GM18907 (cell line): ENCODE data around the gene KDM6B.
"Not testable (repeated sequence)": the region's sequence is repeated elsewhere in the genome, so short reads cannot be mapped to it uniquely, and the experiment has no call there.

Source experiments
- ATAC-seq: cut with Tn5 transposase; IDR thresholded peaks from one replicate; pipeline ENCODE4 v1.9.1; 2021; ENCODE audit warnings: mild to moderate bottlenecking, moderate library complexity; ENCODE audit not compliant: unreplicated experiment

The KDM6B gene

DNA sequence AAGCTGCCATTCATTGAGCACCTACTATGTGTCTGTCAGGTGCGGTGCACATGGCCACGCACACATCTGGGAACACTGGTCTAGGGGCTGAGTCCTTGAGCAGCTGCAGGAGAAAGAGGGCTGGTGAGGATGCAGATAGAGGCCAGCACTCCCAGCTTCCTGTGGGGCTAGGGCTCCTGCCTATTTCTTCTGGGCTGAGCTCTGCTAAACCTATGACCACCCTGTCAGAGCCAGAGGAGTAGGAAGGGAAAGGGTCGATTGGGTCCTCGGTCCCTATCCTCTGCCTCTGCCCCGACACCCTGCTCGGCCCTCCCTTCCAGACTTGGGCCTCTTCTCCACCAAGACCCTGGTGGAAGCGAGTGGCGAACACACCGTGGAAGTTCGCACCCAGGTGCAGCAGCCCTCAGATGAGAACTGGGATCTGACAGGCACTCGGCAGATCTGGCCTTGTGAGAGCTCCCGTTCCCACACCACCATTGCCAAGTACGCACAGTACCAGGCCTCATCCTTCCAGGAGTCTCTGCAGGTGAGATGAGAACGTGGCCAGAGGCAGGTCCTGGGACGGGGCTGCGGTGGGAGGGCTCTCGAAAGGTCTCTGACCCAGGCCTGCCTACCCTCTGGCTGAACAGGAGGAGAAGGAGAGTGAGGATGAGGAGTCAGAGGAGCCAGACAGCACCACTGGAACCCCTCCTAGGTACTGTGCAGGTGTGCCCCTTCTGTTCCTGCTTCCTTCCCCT, 16.9 kb downstream of the KDM6B start:
- peak; percentile 10 for ATAC-seq

DNA sequence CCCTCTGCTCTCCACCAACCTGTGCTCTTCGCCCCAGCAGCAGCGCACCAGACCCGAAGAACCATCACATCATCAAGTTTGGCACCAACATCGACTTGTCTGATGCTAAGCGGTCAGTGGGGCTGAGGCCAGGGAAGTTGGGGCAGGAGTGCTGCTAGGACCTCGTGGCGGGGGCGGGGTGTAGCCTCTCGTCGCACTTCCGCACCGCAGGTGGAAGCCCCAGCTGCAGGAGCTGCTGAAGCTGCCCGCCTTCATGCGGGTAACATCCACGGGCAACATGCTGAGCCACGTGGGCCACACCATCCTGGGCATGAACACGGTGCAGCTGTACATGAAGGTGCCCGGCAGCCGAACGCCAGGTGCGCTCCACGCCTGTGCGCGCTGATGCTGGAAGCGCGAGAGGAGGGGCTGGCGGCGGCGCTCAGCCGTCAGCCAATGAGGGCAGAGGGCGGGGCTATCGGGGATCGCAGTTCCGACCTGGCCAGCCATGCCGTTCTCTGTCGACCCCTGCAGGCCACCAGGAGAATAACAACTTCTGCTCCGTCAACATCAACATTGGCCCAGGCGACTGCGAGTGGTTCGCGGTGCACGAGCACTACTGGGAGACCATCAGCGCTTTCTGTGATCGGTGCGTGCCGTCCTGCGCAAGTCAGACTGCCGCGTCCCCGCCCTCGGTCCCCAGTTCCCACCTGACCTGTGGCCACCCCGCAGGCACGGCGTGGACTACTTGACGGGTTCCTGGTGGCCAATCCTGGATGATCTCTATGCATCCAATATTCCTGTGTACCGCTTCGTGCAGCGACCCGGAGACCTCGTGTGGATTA, 17.6 kb downstream of the KDM6B start:
- peak; percentile 60 for ATAC-seq

DNA sequence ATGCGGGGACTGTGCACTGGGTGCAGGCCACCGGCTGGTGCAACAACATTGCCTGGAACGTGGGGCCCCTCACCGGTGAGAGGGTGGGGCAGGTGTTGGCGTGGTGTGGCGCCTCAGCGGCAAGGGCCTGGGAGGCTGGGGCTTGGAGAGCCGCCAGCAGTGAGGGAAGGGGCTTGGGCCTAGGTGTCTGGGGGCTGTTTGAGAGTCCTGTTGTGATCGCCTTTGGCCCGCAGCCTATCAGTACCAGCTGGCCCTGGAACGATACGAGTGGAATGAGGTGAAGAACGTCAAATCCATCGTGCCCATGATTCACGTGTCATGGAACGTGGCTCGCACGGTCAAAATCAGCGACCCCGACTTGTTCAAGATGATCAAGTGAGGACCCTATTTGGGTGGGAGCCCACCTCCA, 18.2 kb downstream of the KDM6B start:
- ATAC-seq: no peak

DNA sequence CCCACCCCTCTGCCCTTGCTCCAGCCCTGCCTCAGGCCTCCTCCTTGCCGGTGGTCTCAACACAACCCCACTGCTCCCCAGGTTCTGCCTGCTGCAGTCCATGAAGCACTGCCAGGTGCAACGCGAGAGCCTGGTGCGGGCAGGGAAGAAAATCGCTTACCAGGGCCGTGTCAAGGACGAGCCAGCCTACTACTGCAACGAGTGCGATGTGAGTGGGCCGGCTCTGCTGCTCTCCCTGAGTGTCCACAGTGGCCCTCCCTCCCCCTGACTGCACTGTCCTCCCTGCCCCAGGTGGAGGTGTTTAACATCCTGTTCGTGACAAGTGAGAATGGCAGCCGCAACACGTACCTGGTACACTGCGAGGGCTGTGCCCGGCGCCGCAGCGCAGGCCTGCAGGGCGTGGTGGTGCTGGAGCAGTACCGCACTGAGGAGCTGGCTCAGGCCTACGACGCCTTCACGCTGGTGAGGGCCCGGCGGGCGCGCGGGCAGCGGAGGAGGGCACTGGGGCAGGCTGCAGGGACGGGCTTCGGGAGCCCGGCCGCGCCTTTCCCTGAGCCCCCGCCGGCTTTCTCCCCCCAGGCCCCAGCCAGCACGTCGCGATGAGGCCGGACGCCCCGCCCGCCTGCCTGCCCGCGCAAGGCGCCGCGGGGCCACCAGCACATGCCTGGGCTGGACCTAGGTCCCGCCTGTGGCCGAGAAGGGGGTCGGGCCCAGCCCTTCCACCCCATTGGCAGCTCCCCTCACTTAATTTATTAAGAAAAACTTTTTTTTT, 19.1 kb downstream of the KDM6B start:
- ATAC-seq: no peak

DNA sequence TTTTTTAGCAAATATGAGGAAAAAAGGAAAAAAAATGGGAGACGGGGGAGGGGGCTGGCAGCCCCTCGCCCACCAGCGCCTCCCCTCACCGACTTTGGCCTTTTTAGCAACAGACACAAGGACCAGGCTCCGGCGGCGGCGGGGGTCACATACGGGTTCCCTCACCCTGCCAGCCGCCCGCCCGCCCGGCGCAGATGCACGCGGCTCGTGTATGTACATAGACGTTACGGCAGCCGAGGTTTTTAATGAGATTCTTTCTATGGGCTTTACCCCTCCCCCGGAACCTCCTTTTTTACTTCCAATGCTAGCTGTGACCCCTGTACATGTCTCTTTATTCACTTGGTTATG, 19.6 kb downstream of the KDM6B start:
- ATAC-seq: no peak

DNA sequence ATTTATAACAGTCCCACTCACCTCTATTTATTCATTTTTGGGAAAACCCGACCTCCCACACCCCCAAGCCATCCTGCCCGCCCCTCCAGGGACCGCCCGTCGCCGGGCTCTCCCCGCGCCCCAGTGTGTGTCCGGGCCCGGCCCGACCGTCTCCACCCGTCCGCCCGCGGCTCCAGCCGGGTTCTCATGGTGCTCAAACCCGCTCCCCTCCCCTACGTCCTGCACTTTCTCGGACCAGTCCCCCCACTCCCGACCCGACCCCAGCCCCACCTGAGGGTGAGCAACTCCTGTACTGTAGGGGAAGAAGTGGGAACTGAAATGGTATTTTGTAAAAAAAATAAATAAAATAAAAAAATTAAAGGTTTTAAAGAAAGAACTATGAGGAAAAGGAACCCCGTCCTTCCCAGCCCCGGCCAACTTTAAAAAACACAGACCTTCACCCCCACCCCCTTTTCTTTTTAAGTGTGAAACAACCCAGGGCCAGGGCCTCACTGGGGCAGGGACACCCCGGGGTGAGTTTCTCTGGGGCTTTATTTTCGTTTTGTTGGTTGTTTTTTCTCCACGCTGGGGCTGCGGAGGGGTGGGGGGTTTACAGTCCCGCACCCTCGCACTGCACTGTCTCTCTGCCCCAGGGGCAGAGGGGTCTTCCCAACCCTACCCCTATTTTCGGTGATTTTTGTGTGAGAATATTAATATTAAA, 20.2 kb downstream of the KDM6B start:
- ATAC-seq: no peak

DNA sequence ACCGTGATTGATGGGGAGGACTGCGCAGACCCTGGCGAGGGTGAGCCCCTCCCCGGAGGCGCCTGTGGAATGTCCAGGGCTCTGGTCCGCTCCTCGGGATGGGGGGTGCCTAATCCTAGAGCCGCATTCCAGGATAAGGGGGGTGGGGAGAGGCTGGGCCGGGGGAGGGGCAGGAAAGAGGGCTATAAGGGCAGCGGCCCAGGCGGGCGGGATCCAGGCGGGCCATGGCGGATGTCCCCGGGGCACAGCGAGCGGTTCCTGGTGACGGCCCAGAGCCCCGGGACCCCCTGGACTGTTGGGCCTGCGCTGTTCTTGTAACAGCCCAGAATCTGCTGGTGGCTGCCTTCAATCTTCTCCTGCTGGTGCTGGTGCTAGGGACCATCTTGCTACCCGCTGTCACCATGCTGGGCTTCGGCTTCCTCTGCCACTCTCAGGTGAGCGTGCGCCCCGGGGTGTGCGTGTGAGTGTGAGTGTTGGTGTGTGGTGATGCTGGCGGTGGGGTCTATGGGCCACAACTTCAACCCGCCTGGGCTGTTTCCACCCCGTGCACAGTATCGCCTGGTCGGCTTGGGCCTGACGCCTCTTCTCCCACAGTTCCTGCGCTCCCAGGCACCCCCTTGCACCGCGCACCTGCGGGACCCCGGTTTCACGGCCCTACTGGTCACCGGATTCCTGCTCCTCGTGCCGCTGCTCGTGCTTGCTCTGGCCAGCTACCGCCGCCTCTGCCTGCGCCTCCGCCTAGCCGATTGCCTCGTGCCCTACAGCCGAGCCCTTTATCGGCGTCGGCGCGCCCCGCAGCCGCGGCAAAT, 21.0 kb downstream of the KDM6B start, which contains the start of gene TMEM88:
TSS of gene TMEM88 (plus strand) at position 216 of the 809 bp plus-strand sequence. CDS start at position 225, 9 bp downstream.
- ATAC-seq: no peak

DNA sequence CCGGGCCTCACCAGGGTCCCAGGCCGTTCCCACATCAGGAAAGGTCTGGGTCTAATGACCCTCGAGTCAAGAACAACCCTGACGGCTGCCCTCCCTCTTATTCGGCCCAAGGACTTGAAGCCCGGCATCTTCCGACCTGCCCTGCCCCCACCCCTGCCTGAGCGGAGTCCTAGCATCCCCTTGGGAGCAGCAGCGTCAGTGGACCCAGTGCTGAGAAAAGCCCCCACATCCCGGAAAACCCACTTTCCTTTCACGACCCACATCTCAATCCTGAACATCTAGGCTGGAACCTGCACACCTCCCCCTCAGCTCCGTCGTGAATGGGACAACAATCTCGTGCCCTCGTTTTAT, 21.6 kb downstream of the KDM6B start:
- ATAC-seq: no peak

DNA sequence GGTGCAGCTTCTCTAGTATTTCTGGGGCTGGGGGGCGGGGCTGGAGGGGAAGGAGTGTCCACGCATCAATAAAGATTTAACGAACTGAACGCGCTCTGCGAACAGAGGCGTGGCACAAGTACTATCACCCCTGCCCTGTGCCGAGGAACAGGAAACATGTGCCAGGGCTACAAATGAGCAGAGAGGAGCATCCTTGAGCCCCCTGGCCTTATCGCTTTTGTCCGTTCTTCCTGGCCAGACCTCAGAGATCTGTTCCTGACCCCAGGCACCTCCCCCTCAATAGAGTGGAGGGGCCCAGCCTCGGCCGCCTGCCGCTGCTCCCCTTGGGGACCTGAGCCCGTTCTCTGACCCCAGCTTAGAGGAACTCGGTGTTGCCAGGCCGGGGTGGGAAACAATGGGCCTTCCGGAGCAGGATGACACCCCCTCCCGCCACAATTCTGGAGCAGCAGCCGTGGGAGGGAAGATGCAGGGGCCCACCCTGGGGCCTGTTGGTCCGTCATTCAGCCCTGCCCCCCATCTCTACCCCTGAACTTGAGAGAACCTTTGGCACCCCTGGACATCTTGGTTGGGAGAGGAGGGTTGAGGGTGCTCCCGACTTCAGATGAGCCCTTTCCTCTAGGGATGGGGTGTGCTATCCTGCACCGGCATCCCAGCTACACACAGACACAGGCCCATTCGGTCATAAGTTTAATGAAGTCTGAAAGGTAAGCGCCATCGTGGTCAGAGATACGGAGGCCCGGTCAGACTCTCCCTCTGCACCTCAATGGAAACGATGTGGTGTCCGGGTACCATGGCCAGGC, 22.2 kb downstream of the KDM6B start:
- ATAC-seq: no peak

DNA sequence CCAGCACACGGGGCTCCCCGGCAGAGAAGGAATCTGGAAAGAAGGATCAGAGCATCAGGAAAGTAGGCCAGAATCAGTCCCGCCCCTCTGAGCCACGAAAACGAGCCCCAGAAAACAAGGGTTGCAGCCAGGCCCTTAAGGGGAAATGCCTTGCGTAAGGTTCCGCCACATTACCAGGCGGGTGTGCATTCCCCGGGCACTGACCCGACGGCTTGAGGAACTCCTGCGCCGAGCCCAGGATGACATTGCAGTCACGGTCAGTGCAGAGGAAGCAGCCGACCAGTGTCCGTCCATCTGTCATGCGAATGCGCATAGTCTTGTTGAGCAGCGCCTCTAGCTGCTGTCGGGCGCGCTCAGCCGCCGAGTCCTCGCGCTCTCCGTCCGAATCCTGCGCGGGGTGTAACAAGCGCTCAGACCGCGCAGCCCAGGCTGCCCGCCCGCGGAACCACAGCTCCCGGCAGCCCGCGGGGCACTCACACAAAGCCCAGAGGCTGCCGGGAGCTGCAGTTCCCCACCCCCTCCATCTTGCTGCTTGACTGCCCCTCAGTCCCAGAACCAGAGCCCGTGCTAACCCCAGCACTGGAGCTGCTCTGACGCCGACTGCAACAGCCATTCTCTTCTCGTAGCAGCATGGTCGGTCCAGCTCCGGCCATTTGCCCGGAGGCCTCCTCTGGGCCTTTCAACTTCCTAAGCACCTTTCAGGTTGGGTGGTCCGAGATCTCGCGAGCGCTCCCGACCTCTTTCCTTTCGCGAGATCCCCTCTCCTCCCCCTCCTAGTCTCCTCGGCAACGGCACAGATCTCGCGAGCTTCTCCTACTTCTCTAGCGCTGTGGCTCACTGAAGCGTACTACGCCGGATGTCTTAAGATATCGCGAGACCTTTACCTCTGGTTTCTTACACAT, 23.0 kb downstream of the KDM6B start, which contains the start of gene NAA38:
TSS of gene NAA38 (minus strand) at position 749 of the 902 bp plus-strand sequence. CDS start at position 653, 96 bp downstream.
- ATAC-seq: peak; percentile 74

DNA sequence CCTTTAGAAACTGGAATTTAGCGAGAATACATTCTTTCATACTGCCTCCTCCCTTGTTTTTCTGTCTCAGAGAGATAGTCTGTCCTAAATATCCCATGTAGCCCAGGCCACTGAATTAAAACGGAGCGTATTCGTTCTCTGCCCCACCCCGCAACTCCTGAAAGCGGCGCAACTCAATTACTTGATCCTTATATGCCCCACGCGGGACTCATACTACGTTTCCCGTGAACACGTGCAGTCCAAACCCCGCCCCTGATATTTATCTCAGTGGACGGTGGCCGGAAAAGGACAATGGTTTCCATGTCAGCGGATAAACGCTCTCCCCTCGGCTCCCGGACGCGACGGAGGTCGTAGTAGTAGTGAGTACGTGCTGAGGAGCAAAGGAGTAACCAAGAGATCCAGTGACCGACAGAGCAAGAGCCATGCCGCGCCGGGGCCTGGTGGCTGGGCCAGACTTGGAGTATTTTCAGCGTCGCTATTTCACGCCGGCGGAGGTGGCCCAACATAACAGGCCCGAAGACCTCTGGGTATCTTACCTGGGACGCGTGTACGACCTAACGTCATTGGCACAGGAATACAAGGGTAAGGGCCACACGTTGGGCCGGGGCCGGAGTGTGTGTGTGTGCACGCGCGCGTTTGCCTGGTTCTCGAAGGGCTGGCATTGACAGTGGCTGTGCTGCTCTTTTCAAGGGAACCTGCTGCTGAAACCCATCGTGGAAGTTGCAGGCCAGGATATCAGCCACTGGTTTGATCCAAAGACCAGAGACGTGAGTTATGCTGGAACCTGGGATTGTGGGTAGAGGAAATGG, 23.9 kb downstream of the KDM6B start, which contains the start of gene CYB5D1:
TSS of gene CYB5D1 (plus strand) at position 291 of the 809 bp plus-strand sequence. CDS start at position 423, 132 bp downstream.
- peak; percentile 49 for ATAC-seq

DNA sequence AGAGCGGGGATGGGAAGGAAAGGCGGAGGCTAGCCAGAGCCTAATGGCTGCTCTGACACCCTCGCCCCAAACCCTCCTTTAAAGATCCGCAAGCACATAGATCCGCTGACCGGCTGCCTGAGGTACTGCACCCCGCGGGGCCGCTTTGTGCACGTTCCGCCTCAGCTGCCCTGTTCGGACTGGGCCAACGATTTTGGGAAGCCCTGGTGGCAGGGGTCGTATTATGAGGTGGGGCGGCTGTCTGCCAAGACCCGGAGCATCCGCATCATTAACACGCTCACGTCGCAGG, 24.4 kb downstream of the KDM6B start:
- no peak for ATAC-seq

DNA sequence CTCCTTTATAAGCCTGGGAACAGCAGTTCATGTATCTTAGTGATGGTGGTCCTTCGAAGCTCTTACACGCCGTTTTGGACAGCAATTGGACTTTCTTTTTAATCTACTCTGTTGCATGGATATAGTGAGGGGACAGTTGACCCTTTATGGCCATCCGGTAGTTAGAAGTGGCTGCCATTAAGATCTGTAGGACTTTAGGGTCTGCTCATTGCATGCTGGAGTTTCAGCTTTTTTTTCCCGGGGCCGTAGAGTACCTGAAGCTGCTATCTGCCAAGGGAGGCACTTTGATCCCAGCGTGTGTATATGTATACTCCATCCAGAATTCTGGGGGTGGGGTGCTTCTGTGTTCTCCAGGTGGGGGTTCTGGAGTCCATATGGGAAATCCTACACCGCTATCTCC, 25.0 kb downstream of the KDM6B start:
- no peak for ATAC-seq

DNA sequence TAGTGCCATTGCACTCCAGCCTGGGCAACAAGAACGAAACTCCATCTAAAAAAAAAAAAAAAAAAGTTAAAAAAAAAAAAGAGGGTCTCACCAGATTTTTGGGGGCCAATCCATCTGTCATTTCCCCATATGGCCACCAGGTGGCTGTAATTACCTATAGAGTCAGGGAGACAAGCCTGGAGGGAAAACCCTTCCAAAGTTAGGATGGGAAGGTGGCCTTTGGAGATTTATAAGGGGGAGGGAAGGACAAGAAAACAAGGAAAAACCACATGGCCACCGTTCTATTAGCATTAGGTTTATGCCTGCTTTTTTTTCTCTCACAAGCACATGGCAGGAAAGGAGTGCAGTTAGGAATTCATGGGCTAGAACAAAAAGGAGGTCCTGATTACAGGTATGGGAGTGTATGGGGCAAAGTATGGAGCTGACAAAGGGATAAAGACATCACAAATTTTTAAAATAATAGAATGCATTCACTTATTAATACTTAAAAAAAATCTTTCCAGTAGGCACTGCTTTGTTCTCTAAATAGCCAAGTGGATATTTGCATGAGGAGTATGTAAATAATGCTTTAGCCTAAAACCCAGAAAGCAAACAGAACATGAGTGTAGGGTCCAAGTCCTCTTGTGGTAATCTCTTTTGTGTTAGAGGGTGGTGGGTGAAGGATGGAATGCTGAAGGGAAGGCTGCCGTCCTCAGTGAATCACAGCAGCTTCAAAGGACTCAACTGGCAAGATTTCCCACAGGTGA, 28.8 kb downstream of the KDM6B start:
- ATAC-seq: no peak

DNA sequence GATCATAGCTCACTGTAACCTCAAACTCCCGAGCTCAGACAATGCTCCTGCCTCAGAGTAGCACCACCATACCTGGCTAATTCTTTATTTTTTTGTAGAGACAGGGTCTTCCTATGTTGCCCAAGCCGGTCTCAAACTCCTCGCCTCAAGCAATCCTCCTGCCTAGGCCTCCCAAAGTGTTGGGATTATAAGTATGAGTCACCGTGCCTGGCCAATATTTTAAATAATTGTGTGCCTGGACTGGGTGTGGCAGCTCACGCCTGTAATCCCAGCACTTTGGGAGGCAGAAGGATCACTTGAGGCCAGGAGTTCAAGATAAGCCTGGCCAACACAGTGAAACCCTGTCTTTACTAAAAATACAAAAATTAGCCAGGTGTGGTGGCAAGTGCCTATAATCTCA, 30.4 kb downstream of the KDM6B start:
- ATAC-seq: not testable (repeated sequence)

DNA sequence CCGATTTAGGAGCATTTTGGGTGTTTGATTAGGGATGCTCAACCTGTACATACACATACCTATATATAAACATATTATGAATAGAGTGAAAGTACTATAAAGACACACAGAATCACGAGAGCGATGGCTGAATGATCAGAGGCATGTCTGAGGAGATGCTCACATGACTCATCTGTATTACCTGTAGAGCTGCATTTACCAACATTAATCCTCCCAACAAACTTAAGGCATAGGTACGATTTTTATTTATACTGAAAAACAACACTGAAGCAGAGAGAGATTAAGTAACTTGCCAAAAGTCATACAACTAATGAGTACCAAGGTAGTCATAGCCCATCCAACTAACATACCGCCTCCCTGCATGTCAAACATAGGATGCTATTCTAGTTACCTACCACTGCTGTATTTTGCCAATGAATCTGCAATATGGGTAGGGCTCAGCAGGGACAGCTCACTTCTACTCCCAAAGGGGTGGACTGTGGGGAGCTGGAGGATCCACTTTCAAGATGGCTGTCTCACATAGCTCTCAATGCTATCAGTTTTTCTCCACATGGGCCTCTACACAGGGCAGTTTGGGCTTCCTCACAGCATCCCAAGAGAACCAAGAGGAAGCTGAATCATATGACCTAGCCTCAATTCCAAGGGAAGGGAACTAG, 31.1 kb downstream of the KDM6B start:
- ATAC-seq: no peak
